G401 (cell line): ENCODE data around the gene FSCB. TPM values are rescaled to one million over a fixed set of nuclear protein-coding genes. Genes with fewer than 3 reads are reported as not detected.
"Not testable (repeated sequence)": the region's sequence is repeated elsewhere in the genome, so short reads cannot be mapped to it uniquely, and the experiment has no call there.

Experiments
- DNase-seq: peaks from one replicate; pipeline ENCODE4 v3.0.0-alpha.2; 2015; ENCODE audit warnings: low spot score
- in situ Hi-C: cut with HindIII; loops from 2 replicates; pipeline ENCODE4 v1.10.0; 2016; ENCODE audit warnings: low sequenced_read_pairs, mixed read lengths
- total RNA-seq: library from RNA; depleted of rRNA; stranded (reverse); fragments of >200 nt; shearing (Covaris generic); gene quantifications from 2 replicates; pipeline ENCODE4 v1.2.3, GENCODE V29; 2014; rRNA removed

Gene FSCB, protein sequence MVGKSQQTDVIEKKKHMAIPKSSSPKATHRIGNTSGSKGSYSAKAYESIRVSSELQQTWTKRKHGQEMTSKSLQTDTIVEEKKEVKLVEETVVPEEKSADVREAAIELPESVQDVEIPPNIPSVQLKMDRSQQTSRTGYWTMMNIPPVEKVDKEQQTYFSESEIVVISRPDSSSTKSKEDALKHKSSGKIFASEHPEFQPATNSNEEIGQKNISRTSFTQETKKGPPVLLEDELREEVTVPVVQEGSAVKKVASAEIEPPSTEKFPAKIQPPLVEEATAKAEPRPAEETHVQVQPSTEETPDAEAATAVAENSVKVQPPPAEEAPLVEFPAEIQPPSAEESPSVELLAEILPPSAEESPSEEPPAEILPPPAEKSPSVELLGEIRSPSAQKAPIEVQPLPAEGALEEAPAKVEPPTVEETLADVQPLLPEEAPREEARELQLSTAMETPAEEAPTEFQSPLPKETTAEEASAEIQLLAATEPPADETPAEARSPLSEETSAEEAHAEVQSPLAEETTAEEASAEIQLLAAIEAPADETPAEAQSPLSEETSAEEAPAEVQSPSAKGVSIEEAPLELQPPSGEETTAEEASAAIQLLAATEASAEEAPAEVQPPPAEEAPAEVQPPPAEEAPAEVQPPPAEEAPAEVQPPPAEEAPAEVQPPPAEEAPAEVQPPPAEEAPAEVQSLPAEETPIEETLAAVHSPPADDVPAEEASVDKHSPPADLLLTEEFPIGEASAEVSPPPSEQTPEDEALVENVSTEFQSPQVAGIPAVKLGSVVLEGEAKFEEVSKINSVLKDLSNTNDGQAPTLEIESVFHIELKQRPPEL
- not detected in 2 replicates for total RNA-seq

DNA sequence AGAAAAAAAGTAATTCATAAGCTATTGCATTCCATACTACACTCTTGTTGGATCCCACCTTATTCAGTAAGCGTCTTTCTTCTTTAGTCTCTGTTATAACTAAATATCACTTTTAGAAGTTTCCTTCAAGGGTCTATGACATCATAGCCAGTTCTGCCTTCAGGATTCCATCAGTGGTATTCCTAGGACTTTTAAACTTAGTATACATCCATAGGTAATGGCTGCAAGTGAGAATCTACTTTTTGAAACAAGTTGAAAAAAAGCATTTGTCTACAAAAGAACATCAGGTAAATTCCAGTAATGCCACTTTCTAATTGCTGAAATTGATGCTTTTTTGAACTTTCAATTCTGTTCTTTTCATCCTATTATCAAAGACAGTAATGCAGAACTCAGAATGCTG lies at the start of gene FSCB:
Gene FSCB, minus strand, starts transcription at position 101 of the 400 bp plus-strand sequence. CDS start 296 bp downstream, outside the sequence.
- DNase-seq = no peak
- in situ Hi-C loops = no loop called here

DNA sequence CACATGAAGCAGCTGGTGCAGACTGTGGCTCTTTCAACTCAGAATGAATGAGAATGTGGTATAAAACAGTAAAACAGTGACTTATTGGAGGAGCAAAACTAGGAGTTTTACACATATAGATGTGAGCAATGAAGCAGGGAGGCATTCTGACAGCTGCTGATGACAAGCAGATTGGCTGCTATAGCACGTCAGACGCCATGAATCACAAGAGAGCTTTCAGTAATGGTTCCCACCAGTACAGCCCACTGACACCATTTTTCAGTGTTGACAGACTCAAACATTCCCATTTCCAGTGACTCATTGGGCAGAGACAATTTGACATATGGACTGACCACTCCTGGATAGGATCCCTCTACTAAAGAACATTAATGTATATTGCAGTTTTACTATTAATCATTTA lies 24.6 kb upstream of the FSCB start:
- in situ Hi-C loops = no loop called here

DNA sequence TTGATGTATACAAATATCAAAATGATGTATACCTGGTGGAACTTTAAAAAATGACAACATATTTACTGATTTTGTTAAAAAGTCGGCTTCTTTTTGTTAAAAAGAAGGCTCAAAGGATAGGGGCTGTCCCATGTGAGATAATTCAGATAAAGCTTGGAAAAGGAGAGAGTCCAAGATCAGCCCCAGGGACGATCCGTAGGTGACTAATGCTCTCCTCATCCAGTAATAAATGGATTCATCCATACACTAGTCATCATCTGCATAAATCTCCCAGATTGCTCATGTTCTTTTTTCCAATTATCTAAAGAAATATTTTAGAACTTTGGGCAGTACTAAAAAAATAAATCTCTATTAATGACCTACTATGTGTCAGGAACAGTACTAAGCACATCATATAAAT lies 23.4 kb upstream of the FSCB start:
- no peak for DNase-seq
- in situ Hi-C loops = no loop called here

More for the DNA sequence above, 24.6 kb upstream of the FSCB start:
- DNase-seq = no peak

DNA sequence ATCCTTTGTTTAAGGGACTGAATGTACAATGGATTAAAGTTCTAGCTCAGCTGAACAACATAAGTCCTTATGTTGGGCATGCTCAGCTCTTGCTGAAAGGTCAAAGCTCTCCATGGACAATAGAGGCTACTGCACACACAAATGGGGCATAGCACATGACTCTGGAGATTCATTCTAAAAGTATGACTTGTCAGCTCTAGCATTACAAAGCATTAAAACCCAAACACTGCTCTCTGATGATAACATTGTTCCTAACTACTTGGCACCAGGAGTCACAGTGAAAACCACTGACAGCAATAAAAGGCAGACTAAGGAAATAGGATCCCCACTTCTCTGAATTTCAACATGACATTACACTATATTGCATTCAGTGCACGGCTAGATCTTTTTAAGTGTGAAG lies 21.9 kb upstream of the FSCB start:
- in situ Hi-C loops = no loop called here
- DNase-seq = no peak

DNA sequence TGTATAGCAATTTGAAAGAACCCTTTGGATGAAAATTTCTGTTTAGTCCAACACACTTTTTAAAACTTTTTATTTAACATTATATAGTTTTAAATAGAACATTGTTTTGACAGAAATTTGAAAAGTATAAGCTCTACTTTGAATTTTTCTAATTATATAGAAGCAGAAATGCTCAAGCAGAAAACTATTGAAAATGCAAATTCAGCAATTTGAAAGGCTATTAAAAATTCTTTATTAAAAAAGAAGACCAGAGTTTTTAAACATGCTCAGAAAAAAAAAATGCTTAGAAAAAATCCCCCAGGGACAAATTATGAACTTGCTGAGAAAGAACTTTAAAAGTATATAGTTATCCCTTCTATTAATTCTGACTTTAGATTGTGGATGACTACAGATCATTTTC lies 21.1 kb upstream of the FSCB start:
- no peak for DNase-seq
- in situ Hi-C loops = no loop called here

DNA sequence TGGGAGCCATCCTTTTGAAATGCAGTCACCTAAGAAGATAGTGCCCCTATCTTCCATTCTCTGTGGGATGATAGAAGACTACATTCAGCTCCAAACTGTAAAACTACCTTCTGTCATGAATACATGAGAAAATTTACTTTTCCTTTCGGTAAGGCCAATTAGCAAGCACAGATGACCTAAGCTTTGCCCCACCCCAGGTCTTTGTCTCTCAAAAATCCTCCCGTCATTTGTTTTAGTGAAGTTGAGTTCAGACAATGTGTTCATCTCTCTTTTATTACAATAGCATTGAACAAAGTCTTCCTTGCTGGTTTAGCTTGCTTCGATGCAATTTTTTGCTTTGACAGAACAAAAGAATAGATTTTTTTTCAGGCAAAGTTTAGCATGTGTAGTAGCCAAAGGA lies 18.2 kb upstream of the FSCB start:
- in situ Hi-C loops = no loop called here
- no peak for DNase-seq

DNA sequence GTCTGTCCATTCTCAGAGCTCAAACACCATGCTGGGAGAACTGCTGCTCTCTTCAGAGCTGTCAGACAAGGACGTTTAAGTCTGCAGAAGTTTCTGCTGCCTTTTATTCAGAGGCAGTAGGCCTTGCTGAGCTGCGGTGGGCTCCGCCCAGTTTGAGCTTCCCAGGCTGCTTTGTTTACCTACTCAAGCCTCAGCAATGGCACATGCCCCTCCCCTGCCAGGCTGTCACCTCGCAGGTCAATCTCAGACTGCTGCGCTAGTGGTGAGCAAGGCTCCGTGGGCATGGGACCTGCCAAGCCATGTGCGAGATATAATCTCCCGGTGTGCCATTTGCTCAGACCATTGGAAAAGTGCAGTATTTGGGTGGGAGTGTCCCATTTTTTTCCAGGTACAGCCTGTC lies 8.6 kb upstream of the FSCB start:
- in situ Hi-C loops, DNase-seq: not testable (repeated sequence)

DNA sequence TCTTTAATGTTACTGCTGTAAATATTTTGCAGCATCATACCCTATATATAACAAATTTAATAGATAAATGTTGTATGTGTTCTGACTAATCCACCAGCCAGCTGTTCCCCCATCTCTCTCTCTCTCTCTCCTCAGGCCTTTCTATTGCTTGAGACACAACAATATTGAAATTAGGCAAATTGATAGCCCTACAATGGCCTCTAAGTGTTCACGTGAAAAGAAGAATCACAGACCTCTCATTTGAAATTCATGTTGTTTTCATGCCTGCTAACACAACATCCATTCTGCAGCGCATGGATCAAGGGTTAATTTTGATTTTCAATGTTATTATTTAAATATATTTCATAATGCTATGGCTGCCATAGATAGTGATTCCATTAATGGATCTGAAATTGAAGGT lies 1.8 kb upstream of the FSCB start:
- in situ Hi-C loops = no loop called here
- no peak for DNase-seq

DNA sequence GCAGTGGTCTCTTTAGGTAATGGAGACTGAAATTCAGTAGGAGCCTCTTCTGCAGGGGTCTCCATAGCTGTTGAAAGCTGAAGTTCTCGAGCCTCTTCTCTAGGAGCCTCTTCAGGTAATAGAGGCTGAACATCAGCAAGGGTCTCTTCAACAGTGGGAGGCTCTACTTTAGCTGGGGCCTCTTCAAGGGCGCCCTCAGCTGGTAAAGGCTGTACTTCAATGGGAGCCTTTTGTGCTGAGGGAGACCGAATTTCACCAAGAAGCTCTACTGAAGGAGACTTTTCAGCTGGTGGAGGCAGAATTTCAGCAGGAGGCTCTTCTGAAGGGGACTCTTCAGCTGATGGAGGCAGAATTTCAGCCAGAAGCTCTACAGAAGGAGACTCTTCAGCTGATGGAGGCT lies 1.5 kb downstream of the FSCB start:
- DNase-seq = no peak
- in situ Hi-C loops = no loop called here

DNA sequence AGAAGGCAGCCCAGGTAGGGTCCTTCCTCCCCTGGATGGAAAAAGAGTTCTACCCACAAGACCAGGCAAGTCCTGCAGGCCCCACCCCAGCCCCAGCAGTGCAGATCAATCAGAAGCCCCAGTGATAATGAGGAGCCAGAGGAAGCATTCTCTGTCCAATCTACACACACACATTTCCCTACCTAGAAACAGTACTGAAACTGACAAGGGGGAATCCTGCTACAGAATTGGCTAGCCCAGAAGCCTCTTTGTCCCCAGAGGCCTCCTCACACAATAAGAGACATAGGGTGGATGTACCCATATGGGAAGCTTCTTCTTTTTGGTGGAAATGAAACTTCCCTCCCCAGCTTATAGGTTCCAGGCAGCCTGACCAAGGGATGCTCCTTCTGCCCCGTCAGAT lies 9.9 kb downstream of the FSCB start:
- in situ Hi-C loops = no loop called here
- DNase-seq = no peak

DNA sequence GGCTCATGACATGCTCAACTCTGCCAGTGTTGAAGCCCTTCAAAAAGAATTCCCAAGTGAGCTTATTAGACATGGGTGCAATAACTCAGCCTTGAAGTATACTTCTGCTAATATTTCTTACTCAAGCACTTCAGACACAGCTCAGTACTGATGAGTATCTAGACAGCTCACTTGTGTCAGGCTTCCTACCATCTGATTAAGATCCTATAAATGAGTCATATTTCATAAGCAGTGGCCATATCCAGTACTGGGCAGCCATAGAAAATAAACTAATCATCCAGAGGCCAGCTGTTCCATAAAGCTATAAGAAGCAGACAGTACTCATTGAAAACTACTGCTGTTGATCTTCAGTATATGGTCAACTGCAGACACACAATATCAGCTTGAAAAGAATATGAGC lies 12.9 kb downstream of the FSCB start:
- DNase-seq = no peak
- in situ Hi-C loops = no loop called here

DNA sequence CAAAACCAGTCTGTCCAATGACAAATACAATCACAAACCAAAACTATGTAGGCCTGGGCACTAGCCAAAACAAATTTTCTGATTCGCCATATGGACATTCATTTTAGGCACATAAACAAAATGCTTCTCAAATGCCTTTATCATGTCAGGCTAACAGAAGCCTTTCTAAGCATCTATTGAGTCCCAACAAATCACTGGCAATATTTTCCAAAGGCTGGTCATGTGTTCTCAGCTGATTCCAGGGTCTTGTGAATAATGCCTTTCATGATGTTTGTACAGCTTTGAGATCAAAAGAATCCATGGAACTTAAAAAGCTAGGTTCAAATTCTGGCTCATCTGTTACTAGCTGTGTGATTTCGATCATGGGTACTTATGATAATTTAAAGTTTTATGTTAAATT lies 16.1 kb downstream of the FSCB start:
- DNase-seq = no peak
- in situ Hi-C loops = no loop called here

DNA sequence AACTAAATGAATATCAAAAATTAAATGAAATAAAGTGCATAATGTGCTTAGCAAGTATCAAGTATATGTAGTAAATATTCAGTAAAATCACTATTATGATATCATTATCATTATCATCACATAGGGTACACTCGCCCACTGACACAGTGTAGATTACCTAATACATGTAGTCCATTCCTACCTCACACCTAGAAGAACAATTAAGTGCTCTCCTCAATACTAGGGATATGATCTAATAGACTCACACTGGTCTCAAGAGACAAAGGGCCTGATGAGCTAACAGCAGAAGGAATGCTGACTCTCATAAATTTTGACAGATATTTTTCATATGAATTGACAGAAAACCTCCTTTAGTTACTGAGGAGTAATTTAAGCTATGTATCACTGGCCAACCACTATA lies 29.1 kb downstream of the FSCB start:
- in situ Hi-C loops = no loop called here
- no peak for DNase-seq

DNA sequence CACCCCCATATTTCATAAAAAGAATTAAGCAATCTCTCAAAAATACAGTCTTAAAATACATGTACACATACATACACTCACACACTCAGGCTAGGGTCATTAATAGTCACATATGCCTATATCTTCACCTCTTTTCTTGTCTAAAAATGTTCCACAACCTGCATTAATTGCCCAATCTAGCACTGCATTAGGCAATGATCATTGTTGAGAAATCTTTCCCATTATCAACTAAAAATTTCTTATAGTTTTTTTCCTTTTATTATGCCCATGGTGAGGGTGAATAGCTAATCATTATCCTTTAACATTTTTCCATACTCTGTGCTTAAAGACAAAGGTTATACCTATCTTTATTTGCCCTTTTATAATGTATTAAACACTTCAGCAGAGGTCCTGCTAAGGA lies 38.3 kb downstream of the FSCB start:
- in situ Hi-C loops = no loop called here
- no peak for DNase-seq

DNA sequence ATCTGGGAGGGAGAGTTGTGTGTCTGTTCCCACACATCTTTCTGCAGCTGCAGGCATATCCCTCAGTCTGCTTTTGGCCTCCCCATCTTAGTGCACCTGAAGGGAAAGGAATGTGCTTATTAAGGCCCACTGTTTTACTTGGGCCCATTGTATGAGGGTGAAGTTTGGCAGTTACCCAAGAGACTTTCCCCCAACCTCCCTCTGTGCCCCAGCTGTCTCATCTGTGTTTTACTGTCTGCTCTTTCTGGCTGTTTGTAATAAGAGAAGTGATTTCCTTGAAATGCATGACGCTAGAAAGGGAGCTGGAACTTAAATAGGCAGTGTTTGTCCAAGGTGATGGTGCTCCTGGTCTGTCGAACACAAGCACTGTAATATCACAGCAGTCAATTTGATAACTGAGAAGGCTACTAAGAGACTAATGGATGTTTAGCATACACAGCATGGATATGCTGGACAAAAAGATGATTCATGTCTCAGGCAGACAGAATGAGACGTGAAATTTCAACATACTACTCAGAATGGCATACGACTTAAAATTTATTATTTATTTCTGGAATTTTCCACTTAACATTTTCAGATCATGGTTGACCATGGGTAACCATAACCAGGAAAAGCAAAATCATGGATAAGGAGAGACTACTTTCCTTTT lies 43.6 kb downstream of the FSCB start:
- in situ Hi-C loops = no loop called here
- DNase-seq = no peak

DNA sequence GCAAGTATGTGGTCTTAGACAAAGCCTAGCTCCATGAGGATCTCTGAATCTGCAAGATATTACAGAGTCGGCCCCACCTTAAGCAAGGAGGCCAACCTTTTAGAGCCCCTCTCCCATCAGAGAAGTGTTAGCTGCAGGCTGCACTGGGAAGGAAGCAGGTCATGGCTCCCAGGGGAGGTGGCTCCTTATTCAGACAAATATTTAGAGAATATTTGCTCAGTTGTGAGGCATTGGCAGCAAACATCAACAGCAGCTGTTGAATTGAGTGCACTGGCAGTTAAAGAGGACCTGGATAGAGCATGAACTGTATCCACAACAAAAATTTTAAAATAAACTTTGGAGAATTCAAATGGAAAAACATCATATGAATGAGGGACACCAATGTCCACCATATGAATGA lies 44.7 kb downstream of the FSCB start:
- in situ Hi-C loops = no loop called here

DNA sequence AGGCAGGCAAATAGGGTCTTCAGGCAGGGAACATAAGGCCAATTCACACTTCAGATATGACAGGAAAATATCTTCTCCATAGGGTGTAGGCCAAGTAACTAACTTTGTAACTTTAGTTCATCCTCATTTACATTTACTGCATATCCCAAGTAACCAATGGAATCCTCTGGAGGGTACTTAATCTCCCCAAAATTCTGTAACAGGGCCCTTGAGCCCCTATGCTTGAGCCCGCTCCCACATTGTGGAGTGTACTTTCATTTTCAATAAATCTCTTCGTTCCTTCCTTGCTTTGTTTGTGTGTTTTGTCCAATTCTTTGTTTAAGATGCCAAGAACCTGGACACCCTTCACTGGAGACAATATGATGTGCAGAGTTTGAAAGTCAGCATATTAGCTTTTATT lies 45.3 kb downstream of the FSCB start:
- in situ Hi-C loops = no loop called here
- DNase-seq = no peak

More for the DNA sequence above, 44.7 kb downstream of the FSCB start:
- DNase-seq = no peak
